ENCODE data around the gene PROB1. TPM values are rescaled to one million over a fixed set of nuclear protein-coding genes. Genes with fewer than 3 reads are reported as not detected.
"Not testable (repeated sequence)": the region's sequence is repeated elsewhere in the genome, so short reads cannot be mapped to it uniquely, and the experiment has no call there.

The PROB1 gene, protein sequence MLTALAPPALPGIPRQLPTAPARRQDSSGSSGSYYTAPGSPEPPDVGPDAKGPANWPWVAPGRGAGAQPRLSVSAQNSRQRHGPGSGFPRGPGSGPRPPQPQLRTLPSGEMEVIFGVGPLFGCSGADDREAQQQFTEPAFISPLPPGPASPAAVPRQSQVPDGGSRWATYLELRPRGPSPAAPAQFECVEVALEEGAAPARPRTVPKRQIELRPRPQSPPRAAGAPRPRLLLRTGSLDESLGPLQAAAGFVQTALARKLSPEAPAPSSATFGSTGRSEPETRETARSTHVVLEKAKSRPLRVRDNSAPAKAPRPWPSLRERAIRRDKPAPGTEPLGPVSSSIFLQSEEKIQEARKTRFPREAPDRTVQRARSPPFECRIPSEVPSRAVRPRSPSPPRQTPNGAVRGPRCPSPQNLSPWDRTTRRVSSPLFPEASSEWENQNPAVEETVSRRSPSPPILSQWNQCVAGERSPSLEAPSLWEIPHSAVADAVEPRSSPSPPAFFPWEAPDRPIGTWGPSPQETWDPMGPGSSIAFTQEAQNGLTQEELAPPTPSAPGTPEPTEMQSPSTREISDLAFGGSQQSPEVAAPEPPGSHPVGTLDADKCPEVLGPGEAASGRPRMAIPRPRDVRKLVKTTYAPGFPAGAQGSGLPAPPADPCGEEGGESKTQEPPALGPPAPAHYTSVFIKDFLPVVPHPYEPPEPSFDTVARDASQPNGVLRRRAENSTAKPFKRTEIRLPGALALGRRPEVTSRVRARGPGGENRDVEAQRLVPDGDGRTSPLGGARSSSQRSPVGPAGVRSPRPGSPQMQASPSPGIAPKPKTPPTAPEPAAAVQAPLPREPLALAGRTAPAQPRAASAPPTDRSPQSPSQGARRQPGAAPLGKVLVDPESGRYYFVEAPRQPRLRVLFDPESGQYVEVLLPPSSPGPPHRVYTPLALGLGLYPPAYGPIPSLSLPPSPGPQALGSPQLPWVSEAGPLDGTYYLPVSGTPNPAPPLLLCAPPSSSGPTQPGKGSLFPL
- total RNA-seq (2014; rRNA removed; shearing (Covaris generic); ENCODE audit: low replicate concordance) = not detected in 2 replicates

GRCh38 chr5:139394654-139395566, at the start of gene PROB1:
Gene PROB1 (minus strand): TSS chr5:139395104. CDS start chr5:139395081, 23 bp downstream.
- in situ Hi-C loops (cut with HindIII; ENCODE audit: low pct_unique_long_range_greater_than_20kb, low sequenced_read_pairs) = no loop called here
- DNase-seq (ENCODE audit: low read depth) = no peak

GRCh38 chr5:139443831-139444453, 49.0 kb upstream of the PROB1 start:
- no peak for DNase-seq (ENCODE audit: low read depth)
- in situ Hi-C loops (cut with HindIII; ENCODE audit: low pct_unique_long_range_greater_than_20kb, low sequenced_read_pairs) = no loop called here

GRCh38 chr5:139440416-139440815, 45.5 kb upstream of the PROB1 start:
- in situ Hi-C loops (cut with HindIII; ENCODE audit: low pct_unique_long_range_greater_than_20kb, low sequenced_read_pairs); DNase-seq (ENCODE audit: low read depth): not testable (repeated sequence)

DNA sequence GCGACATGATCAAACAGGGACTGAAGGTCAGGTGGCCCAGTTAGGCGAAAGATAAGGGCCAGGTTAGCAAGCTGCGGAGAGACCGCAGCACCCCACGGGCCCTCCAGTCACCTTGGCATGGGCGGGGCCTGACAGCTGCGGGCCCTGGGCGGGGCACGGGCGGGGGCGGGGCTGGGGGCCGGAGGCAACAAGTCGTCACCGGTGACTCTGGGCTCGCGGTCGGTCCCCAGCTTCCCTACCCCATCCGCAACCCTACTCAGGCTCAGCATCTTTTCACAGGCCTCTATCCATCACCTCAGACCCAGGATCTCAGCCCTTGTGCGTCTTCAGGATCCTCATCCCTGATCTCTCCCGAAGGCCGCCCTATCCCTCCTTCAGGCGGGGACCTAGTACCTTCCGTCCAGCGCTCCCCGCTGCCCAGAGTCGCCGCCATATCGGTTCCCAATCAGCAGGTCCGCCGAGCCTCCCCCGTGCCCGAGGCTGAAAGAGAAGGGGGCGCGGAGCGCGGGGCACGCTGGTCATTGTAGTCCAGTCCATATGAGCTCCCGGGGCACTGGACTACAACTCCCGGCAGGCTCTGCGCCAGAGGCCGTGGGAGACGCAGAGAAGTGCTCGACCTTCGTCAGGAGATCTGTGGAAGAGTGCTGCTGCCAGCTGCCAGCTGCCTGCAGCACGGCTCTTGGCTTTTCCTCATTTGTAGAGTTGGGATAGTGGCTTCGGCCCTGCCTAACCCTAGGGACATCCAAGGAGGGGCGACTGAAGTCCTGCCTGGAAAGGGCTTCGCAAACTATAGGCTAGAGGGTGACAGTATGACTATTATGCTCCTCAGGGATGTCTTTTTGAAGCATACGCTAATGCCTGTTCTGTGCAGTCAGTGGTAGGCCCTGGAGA, 44.4 kb upstream of the PROB1 start, which contains the start of gene DNAJC18:
Gene DNAJC18, minus strand, starts transcription at position 513 of the 891 bp plus-strand sequence. Its CDS starts 80 bp downstream, at position 433.
- in situ Hi-C loops (cut with HindIII; ENCODE audit: low pct_unique_long_range_greater_than_20kb, low sequenced_read_pairs) = no loop called here
- peak; percentile 76 for DNase-seq (ENCODE audit: low read depth)

- DNase-seq (ENCODE audit: low read depth) = peak; percentile 11
- in situ Hi-C loops (cut with HindIII; ENCODE audit: low pct_unique_long_range_greater_than_20kb, low sequenced_read_pairs) = no loop called here
Measured at GRCh38 chr5:139438707-139439012, 43.8 kb upstream of the PROB1 start.

GRCh38 chr5:139435676-139436075, 40.8 kb upstream of the PROB1 start:
- DNase-seq (ENCODE audit: low read depth) = no peak
- in situ Hi-C loops (cut with HindIII; ENCODE audit: low pct_unique_long_range_greater_than_20kb, low sequenced_read_pairs) = no loop called here

DNA sequence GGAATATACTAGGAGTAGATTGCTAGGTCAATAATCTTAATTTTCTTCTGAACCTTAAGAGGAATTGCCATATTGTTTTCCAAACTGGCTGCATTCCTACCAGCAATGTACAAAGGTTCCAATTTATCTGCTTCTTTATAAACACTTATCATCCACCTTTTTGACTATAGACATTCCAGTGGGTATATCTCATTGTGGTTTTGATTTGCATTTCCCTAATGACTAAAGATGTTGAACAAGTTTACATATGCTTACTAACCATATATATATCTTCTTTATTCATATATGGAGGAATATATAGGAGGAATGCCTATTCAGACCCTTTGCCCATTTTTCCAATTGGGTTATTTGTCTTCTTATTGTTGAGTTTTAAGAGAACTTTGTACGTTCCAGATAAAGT, 36.8 kb upstream of the PROB1 start:
- no peak for DNase-seq (ENCODE audit: low read depth)
- in situ Hi-C loops (cut with HindIII; ENCODE audit: low pct_unique_long_range_greater_than_20kb, low sequenced_read_pairs) = no loop called here

DNA sequence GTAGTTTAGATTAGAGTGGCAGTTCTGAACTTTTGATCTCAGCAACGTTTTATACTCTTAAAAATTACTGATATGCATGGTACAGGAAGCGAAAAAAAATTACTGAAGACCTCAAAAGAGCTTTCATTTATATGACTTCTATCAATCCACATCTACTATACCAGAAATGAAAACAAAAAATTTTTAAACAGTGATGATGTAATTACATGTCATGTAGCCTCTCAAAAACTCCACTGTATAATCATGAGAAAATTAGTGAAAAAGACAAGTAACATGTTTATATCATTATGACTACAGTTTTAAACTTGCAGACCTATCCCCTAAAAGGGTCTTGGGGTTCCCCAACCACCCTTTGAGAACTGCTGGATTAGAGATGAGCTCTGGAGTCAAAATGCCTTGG, 35.1 kb upstream of the PROB1 start:
- no peak for DNase-seq (ENCODE audit: low read depth)
- in situ Hi-C loops (cut with HindIII; ENCODE audit: low pct_unique_long_range_greater_than_20kb, low sequenced_read_pairs) = no loop called here

GRCh38 chr5:139426203-139426885, 31.4 kb upstream of the PROB1 start:
- no peak for DNase-seq (ENCODE audit: low read depth)
- in situ Hi-C loops (cut with HindIII; ENCODE audit: low pct_unique_long_range_greater_than_20kb, low sequenced_read_pairs) = no loop called here

DNA sequence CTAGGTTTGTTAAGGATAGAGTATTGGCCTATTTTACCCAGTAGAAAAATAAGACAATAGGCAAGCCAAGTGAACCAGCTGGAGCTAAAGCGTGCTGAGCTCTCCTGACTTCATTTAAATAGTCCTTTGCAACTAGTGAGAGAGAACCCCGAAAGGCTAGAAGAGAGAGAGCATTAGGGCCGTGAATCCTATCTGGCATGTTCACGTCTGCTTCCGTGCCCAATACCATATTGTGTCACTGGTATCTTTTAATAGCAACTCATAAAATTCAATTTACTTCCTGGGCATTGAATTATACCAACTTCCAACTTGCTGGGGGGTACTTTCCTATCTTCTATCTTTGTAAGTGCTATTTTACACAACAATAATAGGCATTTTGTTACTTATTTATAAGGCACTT, 30.6 kb upstream of the PROB1 start:
- DNase-seq (ENCODE audit: low read depth) = no peak
- in situ Hi-C loops (cut with HindIII; ENCODE audit: low pct_unique_long_range_greater_than_20kb, low sequenced_read_pairs) = no loop called here

DNA sequence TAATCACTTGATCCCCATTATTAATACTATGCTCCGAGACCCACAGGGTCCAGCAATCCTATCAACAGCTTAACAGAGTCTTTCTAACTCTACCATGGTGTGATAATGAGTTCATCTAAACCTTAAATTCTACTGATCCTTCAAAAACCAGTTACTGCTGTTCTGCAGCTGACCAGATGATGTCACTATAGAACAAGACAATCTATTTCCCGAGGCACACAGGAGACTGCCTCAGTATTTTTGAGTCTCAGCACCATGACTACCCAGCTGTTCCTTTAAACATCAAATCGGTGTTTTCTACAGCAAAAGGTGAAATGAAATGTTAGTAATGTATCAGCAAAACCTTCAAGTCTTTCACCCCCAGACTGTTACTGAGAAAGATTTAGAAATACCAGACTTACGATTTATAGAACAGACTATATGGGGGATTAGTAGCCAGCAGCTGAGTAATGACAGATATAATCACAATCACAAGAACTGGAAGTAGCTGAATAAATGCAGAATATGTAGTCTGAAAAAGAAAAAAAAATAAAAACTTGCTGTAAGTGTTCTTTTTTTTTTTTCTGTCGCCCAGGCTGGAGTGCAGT, 27.5 kb upstream of the PROB1 start:
- peak; percentile 43 for DNase-seq (ENCODE audit: low read depth)
- in situ Hi-C loops (cut with HindIII; ENCODE audit: low pct_unique_long_range_greater_than_20kb, low sequenced_read_pairs) = loop anchor here (25.0 kb wide), 1 partner anchor 90 kb away; no protein-coding TSS in a partner anchor

DNA sequence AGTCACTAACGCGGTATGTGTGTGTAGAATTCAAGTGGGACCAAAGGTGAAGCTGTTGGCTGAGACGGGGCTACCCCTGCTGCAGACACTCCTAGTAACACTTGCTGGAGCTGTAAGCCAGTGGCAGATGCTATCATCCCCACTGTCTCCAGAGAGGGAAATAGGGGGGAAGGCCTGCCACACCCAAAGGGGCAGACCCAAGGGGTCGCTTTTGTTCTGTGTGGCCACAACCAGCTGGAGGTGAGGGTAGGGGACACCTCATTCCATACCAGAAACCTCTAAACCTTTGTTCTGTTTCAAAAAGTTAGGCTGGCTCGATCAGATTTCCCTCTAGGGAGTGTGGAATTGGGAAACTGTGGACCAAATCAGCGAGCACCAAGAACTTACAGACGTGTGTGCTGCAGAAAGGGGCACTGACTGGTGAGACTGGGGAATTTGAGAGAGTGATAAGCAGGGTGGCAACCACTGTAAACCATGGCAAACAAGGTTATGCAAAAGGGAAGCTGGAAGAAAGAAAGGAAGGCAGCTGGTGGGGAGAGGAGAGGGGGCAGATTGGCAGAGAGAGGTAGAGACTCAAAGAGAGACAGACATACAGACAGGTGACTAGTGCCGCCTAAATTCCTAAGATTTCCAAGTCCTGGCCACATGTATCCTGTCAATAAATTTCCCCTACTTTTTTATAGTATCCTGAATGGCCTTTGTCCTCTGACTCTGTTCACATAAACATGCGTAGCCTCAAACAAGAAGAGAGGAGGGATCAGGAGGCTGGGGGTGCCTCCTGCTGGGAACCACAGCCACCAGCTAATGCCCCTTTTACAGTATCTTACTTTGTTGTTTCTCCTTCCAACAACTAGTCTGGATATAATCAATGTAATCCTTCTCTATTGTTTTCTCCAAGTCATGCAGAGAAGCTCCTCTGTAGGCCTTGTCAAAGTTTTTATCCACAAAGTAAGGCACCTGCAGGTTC, 24.6 kb upstream of the PROB1 start:
- in situ Hi-C loops (cut with HindIII; ENCODE audit: low pct_unique_long_range_greater_than_20kb, low sequenced_read_pairs) = loop anchor here (25.0 kb wide), 1 partner anchor 93 kb away; no protein-coding TSS in a partner anchor
- no peak for DNase-seq (ENCODE audit: low read depth)

DNA sequence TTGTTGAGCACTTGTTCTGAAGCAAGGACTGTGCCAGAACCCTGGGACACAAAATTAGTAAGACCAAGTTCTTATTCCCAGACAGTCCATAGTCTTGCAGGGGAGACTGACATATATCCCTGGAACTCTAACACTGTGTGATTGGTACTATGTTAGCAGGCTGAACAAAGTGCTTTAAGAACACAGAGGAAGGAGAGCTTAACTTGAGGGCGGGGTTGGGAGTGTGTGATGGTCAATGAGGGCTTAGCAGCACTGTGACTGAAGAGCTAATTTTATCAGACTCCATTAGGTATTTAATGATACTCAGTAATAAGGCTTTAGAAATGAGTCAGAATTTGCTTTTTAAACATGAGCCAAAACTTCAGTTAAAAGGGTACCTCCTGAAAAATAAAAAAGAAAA, 23.9 kb upstream of the PROB1 start:
- in situ Hi-C loops (cut with HindIII; ENCODE audit: low pct_unique_long_range_greater_than_20kb, low sequenced_read_pairs) = loop anchor here (25.0 kb wide), 1 partner anchor 94 kb away; no protein-coding TSS in a partner anchor
- DNase-seq (ENCODE audit: low read depth) = no peak

- in situ Hi-C loops (cut with HindIII; ENCODE audit: low pct_unique_long_range_greater_than_20kb, low sequenced_read_pairs) = loop anchor here (25.0 kb wide), 1 partner anchor 95 kb away; no protein-coding TSS in a partner anchor
- DNase-seq (ENCODE audit: low read depth) = peak; percentile 14
Measured at GRCh38 chr5:139417214-139417613, 22.3 kb upstream of the PROB1 start.
